Fibroblast of lung (primary cell): ENCODE data around the gene MAPKAP1.

Experiments used
- CTCF ChIP-seq, 2 donors: IDR thresholded peaks in 1 of 2; conservative IDR thresholded peaks in 1 of 2; 1 replicate in 1 of 2; 2 replicates in 1 of 2; pipeline ENCODE4 v1.5.1; 2011 to 2012; ENCODE audit warnings: low read length in 2 of 2, control low read depth in 1 of 2, inconsistent platforms in 1 of 2, low read depth in 1 of 2, mild to moderate bottlenecking in 1 of 2
- EZH2 ChIP-seq: IDR thresholded peaks from 2 replicates; pipeline ENCODE4 v1.5.1; 2012; ENCODE audit warnings: low read length, control low read depth, mild to moderate bottlenecking; ENCODE audit errors: missing control alignments

GRCh38 chr9:125743682-125744428 is 36.8 kb upstream of the MAPKAP1 start:
- TF ChIP-seq CTCF (conservative IDR thresholded peaks at IDR 0.05 in 1 of 2, IDR thresholded peaks at IDR 0.05 in 1 of 2; ENCODE audit: low read depth in 1 of 2, low read length in 2 of 2): no peak
- TF ChIP-seq EZH2: no peak
